ENCODE results near the gene CAD.
"Not testable (repeated sequence)": the region's sequence is repeated elsewhere in the genome, so short reads cannot be mapped to it uniquely, and the experiment has no call there.

Gene CAD

DNA sequence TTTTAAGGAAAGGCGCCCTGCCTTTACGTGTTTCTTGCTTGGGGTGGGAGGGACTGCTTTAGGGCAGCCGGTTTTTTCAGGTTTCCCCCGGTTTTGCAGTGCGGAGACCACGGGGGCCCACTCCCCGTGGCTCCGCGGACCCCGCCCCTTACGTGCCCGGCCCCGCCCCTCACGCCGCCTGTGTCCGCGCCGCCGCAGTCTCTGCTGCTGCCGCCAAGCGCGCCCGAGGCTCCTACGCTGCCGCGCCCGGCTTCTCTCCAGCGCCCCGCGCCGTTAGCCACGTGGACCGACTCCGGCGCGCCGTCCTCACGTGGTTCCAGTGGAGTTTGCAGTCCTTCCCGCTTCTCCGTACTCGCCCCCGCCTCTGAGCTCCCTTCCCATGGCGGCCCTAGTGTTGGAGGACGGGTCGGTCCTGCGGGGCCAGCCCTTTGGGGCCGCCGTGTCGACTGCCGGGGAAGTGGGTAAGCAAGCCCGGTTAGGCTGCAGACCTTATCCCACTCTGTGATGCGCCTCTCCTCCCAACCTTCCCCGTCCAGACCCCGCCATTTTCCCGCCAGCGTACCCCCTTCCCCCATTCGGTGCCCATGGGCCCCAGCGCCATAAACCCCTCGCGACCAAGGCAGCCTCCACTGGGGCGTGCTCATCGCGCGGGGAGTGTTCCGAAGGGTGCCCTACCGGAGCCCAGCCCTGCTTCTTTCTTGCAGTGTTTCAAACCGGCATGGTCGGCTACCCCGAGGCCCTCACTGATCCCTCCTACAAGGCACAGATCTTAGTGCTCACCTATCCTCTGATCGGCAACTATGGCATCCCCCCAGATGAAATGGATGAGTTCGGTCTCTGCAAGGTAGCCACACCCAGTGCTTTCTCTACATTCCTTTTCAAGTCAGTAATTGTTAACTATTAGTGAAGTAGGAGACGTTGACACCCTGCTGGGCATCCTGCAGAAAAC, at the start of gene CAD:
Gene CAD (plus strand): TSS at position 197 of the 949 bp plus-strand sequence. CDS start 183 bp downstream, at position 380.
- DNase-seq, result peak; percentile 89

DNA sequence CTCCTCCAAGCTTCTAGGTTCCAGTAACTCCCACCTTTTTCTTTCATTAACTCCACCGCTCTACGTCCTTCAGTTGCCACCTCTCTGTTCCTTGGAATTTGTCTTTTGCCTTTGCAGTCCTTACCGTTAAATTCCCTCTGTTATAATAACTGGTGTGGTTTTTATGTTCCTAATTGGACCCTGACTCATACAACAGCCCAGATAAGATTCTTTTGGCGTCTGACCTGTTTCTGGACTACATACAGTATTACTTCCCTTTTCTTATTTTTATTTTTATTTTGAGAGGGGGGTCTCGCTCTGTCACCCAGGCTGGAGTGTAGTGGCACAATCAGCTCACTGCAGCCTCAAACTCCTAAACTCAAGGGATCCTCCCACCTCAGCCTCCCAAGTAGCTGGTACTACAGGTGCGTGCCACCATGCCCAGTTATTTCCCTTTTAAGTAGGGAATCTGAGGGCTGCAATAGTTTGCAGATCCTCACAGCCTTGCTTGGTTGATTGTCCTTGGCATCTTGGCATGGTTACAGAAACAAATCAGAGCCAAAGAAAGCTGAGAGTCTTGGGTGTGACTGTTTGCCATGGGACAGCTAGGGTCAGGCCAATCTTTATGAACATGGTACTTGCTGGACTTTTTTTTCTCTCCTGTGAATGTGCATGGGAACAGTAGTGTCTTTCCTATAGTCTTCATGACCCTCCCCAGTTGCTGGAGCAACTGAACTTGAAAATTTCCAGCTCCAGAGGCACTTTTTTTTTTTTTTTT, 46.4 kb upstream of the CAD start:
- DNase-seq, result no peak

DNA sequence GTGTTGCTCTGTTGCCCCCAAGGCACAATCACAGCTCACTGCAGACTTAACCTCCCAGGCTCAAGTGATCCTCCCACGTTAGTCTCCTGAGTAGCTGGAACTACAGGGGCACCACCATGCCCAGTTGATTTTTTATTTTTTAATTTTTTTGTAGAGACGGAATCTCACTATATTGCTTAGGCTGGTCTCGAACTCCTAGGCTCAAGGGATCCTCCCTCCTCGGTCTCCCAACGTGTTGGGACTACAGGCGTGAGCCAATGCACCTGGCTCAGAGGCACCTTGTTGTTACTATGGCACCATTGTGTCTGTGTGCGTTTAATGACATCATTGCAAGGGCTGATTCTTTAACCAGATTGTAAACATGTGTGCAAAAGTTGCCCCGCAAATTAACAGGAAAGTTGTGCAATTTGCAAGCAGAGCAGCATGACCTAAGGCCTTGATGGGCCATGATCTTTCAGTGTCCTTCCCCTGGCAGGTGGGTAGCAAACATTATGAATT, 45.8 kb upstream of the CAD start:
- DNase-seq, result no peak

DNA sequence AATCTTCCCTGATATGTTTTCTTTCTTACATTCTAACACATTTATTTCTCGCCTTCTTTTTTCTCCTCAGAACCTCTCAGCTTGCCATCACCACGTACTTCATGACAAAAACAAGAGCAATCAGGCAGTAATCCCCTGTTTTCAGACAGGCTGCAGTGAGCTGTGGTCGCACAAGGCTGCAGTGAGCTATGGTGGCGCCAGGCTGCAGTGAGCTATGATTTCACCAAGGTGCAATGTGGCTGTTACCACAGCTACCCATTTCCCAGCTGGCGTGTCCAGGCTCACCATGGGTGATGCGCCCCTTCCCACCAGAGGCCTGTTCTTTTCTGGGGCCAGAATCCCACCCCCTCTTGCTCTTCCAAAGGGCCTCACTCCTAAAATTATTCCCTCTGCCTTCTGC, 42.5 kb upstream of the CAD start:
- no peak for DNase-seq

DNA sequence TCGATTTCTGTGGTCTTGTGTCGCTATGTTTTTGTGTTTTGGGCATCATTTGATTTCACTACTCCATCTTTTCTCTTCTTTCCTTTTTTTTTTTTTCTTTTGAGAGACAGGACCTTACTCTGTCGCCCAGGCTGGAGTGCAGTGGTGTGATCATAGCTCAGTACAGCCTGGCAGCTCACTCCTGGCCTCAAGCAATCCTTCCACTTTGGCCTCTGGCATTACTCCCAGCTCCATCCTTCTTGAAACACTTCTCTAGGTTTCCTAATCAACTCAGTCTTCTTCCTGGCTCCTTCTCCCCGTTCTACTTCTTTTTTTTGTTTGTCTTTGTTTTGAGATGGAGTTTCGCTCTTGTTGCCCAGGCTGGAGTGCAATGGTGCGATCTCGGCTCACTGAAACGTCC, 41.8 kb upstream of the CAD start:
- no peak for DNase-seq

DNA sequence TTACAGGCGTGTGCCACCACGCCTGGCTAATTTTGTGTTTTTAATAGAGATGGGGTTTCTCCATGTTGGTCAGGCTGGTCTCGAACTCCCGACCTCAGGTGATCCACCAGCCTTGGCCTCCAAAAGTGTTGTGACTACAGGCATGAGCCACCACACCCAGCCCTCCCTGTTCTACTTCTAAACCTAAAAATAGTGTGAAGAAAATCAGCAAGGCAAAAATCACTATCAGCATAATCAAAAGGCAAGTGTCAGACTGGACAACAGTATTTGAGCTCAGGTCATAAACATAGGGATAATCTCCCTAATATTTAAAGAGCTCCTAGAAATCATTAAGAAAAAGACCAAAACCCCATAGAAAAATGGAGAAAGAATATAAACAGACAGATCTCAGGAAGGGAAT, 41.4 kb upstream of the CAD start:
- not testable (repeated sequence) for DNase-seq

DNA sequence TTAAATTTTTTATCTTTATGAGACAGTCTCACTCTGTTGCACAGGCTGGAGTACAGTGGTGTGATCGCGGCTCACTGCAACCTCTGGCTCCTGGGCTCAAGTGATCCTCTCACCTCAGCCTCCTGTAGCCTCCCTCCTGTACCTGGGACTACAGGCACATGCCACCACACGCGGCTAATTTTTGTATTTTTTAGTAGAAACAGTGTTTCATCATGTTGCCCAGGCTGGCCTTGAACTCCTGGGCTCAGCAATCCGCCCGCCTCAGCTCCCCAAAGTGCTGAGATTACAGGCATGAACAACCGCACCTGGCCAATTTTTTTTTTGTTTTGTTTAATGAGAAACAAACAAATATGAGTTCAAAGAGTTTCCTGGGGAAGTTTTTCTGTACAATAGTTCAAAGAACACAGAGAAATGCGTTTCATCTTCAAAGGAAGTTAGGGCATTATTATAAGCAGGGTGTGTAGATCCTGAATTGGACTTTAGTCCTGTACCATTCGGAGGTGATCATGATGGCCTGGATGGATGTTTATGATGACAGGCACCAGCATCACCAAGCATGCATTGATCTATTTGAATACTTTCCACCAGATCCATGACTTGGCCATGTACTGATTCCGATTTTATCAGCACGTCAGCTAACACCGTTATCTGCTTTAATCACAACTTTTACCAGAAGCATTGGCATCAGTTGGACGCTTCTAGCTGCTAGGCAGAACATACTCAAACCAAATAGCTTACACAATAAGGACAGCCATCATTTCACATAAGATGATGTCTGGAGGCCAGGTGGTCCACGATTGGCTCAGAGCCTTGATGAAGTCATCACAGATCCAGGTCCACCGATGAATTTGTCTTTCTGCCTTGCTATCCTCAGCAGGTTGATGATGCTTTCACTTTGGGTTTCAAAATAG, 39.5 kb upstream of the CAD start:
- DNase-seq, result no peak

DNA sequence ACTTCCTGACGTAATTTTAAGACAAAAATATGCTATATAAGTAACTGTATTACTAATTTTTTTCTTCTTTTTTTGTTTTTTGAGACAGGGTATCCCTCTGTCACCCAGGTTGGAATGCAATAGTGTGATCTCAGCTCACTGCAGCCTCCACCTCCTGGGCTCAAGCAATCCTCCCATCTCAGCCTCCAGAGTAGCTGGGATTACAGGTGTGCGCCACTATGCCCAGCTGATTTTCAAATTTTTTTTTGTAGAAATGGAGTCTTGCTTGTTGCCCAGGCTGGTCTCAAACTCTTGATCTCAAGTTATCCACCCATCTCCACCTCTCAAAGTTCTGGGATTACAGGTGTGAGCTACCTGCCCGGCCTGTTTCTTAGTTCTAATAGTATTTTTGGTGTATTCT, 38.7 kb upstream of the CAD start:
- no peak for DNase-seq

DNA sequence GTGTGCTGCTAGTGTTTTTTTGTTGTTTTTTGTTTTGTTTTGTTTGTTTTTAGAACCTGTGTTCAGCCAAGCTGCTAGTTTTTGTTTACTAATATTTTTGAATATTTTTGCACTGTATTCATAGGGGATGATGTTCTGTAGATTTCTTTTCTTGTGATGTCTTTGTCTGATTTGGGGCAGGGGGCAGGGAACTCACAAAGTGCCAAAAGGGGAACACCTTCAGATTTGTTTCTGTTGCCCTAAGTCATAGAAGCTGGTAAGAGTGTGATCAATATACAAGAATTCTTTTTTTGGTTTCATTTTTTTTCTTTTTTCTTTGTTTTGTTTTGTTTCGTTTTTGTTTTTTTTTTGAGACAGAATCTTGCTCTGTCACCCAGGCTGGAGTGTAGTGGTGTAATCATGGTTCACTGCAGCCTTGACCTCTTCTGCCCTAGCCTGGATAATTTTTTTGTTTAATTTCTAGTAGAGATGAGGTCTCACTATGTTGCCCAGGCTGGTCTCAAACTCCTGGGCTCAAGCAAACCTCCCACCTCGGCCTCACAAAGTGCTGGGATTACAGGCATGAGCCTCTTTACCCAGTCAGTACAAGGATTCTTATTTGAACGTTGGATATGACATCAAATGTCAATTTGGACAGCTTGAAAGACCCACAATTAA, 37.7 kb upstream of the CAD start:
- DNase-seq, result no peak

DNA sequence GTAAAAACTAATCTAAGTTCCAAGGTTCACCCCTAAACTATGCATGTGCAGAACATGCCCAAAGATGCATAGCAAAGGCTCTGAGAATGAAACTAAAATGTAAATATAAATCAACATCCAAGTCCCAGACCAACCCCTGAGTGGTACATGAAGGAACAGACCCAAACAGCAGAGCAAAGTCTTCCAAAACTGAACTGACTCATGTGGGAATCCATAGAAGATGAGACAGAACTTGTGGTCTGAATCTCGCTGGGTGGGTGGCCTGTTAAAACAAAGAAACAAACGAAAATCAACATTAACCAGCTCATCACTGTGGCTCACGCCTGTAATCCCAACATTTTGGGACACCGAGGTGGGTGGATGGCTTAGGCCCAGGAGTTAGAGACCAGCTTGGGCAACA, 34.8 kb upstream of the CAD start:
- DNase-seq, result no peak

DNA sequence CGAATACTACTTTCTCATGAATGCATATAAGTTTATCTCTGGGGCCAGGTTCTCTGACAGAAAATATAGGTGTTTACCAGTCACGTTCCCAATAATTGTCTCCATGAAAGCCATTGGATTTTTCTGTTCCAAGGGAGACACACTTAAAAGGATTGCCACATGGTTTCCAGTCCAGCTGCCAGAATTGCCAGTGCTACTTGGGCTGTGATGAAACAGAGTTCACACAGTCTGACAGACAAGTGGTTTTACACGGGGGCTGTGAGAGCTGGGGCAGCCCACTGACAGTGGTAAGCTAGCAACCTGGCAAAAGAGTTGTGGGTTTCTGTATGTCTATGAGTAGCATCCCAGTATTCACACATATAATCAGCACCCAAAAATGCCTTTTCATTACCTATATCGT, 33.1 kb upstream of the CAD start:
- peak; percentile 32 for DNase-seq

DNA sequence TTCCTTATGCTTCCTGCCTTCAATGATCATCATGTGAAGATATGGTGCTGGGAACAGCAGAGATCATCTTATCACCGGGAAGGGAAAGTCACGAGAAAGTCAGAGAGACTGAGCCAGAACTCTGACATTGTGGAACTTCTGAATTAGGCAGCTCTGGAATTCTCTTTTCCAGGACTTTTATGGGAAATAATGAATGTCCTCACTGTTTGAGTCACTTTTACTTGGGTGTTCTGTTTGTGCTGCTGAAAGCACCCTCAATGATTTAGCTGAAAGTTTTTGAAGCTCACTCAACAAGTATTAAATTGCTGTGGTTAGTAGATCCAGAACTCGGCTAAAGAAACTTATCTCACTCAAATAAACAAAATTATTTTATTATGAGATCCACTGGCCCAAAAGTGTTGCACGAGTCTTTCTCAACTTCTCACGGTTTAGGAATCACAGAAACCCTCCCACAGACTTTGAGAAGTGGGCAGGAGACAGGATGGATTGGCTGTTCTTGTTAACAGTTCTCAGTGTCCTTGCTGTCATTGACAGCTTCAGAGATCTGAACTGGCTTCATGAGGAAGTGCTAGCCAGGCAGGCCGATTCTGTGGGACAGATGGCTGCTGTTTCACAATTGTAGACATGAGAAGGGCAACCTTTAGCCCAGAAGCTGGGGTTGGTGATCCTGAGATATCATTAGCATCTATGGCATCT, 31.7 kb upstream of the CAD start:
- DNase-seq, result peak; percentile 82

DNA sequence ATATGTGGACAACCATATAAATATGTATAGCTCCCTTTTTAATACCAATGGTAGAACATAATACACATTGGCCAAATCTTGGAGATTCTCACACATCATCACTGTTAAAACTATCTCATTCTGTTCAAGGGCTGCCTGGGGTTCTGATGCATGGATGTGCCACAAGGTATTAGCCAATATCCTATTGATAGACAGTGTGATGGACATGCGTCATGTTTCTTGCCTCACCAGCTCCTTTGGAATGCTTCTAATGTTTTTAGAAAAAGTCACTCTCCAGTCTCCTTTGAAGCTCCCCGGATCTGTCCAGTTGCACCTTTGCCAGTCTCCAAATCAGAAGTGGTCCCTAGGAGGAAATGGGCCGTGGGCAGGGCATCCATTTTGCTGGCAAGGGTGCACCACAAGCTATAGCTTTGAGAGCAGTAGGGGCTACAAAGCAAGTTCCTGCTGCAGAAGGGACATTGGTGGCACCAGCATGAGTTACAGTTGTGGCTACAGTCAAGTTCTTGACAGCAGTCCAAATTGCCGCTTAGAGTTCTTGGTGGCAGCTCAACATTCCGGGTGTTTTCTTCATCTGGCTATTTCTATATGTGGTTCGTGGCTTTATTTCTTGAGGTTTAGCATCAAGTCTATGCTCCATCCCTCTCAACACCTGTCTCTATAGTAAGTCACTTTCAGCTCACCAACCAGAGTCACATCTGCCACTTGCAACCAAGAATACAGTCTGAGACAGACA, 30.4 kb upstream of the CAD start:
- DNase-seq, result no peak

DNA sequence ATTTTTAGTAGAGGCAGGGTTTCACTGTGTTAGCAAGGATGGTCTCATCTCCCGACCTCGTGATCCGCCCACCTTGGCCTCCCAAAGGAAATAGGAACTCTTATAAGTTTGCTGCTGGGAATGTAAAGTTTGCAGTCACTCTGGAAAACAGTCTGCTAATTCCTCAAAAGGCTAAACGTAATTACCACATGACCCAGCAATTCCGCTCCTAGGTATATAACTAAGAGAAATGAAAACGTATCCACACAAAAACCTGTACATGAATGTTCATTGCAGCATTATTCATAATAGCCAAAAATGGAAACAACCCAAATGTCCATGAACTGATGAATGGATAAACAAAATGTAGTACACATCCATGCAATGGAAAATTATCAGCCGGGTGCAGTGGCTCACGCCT, 27.2 kb upstream of the CAD start:
- DNase-seq, result no peak

DNA sequence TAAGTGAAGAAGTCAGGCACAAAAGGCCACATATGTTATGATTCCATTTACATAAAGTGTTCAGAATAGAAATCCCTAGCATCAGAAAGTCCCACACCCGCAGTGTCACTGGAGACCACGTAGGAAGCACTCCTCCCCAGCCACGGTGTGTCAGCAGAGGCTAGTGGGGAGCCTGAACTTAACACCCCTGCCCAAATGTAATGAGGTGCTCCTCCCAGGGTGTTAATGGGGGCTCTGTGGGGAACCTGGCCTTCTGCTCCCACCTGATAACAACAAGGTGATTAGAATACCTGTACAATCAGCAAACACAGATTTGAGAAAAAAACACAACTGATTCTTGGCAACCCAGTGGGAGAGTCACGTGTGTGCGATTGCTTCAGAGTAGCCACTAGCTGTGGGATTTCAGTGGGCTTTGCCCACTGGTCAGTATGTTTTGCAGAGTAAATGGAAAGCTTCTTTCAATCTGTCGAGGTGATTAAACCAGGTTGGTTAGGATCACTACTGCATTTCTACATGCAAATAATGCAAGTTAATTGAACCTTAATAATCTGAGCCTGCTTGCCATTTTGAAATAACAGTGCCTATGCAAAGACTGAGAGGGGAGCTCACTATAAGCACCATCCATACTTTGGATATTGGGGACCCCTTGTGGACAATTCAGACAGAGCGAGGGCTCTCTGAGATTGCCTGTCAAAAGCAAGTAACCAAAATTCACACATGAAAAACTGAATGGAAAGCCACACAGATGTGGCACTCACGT, 25.9 kb upstream of the CAD start:
- peak; percentile 72 for DNase-seq

DNA sequence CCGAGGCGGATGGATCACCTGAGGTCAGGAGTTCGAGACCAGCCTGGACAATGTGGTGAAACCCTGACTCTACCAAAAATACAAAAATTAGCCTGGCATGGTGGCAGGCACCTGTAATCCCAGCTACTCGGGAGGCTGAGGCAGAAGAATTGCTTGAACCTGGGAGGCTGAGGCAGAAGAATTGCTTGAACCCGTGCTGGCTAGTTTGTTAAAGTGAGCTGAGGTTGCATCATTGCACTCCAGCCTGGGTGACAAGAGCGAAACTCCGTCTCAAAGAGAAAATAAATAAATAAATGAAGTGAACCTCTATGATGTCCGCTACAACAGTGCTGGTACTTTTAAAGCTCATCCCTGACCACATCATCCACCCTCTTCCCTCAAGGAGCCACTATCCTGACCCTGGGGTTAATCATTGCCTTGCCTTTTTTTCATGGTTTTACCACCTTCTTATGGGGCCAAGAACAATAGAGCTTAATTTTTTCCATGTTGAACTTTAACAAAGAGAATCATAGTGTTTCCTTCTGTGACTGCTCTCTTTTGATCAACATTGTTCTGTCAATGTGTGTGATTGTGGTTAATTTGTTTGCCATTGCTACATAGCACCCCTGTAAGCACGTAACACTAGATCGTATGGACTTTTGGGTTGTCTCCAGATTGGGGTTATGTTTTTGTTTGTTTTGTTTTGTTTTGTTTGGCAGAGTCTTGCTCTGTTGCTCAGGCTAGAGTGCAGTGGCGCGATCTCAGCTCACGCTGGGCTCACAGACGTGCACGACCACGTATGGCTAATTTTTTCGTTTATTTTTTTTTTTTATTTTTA, 22.4 kb upstream of the CAD start:
- DNase-seq, result no peak

DNA sequence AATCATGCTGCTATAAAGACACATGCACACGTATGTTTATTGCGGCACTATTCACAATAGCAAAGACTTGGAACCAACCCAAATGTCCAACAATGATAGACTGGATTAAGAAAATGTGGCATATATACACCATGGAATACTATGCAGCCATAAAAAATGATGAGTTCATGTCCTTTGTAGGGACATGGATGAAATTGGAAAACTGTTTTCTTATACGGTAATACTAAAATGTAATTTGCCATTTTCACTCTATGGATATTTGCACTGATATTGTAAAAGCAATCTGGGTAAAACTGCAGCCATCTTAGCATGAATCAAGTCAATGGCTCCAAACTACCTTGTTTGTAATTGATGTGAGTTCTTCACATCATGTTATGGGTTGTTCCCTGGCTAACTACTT, 21.4 kb upstream of the CAD start:
- DNase-seq, result not testable (repeated sequence)

DNA sequence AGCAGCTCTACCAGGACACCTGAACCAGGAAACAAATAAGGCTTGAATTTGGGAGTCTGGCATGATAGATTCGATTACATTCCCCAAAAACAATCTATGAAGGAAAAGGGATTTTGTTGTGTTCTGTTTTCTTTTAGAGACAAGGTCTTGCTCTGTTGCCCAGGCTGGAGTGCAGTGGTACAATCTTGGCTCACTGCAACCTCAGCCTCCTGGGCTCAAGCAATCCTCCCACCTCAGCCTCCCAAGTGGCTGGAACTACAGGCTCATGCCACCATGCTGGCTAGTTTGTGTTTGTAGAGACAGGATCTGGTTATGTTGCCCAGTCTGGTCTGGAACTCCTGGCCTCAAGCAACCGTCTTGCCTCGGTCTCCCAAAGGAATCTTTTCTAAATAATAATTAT, 19.1 kb upstream of the CAD start:
- not testable (repeated sequence) for DNase-seq

DNA sequence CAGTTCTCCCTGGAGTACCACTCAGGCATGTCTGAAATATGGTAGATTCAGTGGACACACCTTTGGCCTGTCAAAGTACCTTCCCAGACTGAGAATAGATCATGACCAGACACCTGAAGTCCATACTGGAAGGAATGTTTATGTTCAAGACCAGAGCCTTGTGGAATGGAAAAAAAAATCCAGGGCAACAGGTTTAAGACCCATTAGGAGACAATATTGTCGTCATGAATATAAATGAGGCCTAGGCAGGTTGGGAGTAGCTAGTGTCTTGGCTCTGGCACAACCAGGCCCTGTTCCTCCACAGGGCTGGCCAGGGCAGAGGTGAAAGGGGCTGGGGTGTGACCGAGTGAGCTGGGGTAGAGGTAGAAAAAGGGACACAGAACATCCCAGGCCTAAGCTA, 18.5 kb upstream of the CAD start:
- DNase-seq, result no peak
